ENCODE measurements around the gene CCR7. TPM values are rescaled to one million over a fixed set of nuclear protein-coding genes. Genes with fewer than 3 reads are reported as not detected.

Gene CCR7
- polyA plus RNA-seq, 1 of the 3 experiments (the other 2 are of a cell fraction): not detected

- H3K36me3 ChIP-seq (replicated peaks in 1 of 2; ENCODE audit: control insufficient read depth in 1 of 2, insufficient read depth in 2 of 2, low read length in 1 of 2): no peaks in the 10 kb centered on the region
- H3K9me3 ChIP-seq: no peaks in the 10 kb centered on the region
- H3K27me3 ChIP-seq (ENCODE audit: insufficient read depth): no peaks in the 10 kb centered on the region
- H4K20me1 ChIP-seq (ENCODE audit: insufficient read depth): no peaks in the 10 kb centered on the region
- WGBS (ENCODE audit: low lambda C conversion rate): 53% methylated on average over 2 of the region's 2 CpGs
- H3K27ac ChIP-seq (ENCODE audit: low read depth in 2 of 2, low read length in 1 of 2): peak overlapping the region in 1 of 2 experiments; percentile 96; a peak in 1 of 4 replicates
- peaks cover 17% of the 10 kb centered on the region for H3F3A ChIP-seq (replicated peaks; ENCODE audit: insufficient read depth)
- H3K9ac ChIP-seq: no peak overlapping the region
- no peaks in the 10 kb centered on the region for H3K79me2 ChIP-seq (ENCODE audit: insufficient read depth)
- no peaks in the 10 kb centered on the region for H3K9me2 ChIP-seq
- H2AFZ ChIP-seq (ENCODE audit: low read depth): no peak overlapping the region
- no peak overlapping the region for H3K4me2 ChIP-seq
- H3K4me1 ChIP-seq (ENCODE audit: control insufficient read depth in 1 of 2, insufficient read depth in 2 of 2, low read depth in 1 of 2, low read length in 1 of 2): peaks cover 17 to 71% of the 10 kb centered on the region in 2 experiments
- no peak overlapping the region for H3K4me3 ChIP-seq (ENCODE audit: low read depth in 2 of 2, low read length in 1 of 2)
- ChIA-PET POLR2A (interaction anchor here (0.8 kb wide), 1 partner anchor 9 kb away, joined by 5 read pairs; no protein-coding TSS in a partner anchor), CTCF (interaction anchor here (1.0 to 16.9 kb wide), 10 partner anchors 11 to 189 kb away, joined by 3 to 202 read pairs (median 4); partner anchors contain the start of gene IGFBP4)
- no peak for TF ChIP-seq USF2 (IDR thresholded peaks at IDR 0.05; ENCODE audit: borderline replicate concordance, low read depth, low read length)
- no peak for TF ChIP-seq ELF1 (IDR thresholded peaks at IDR 0.05)
- no peak for TF ChIP-seq CTCF (IDR thresholded peaks at IDR 0.05)
- TF ChIP-seq JUND (IDR thresholded peaks at IDR 0.05): no peak
- TF ChIP-seq RCOR1 (IDR thresholded peaks at IDR 0.05; ENCODE audit: low read length): no peak
- no peak for TF ChIP-seq ZBTB33 (IDR thresholded peaks at IDR 0.05; ENCODE audit: borderline replicate concordance, low read depth)
- no peak for TF ChIP-seq YY1 (IDR thresholded peaks at IDR 0.05; ENCODE audit: low read depth)
- TF ChIP-seq TAF1 (IDR thresholded peaks at IDR 0.05; ENCODE audit: borderline replicate concordance, low read depth, low read length): no peak
- TF ChIP-seq TEAD4 (IDR thresholded peaks at IDR 0.05; ENCODE audit: borderline replicate concordance, insufficient read depth): no peak
- no peak for TF ChIP-seq FOXJ3 (CRISPR knock-in tag; IDR thresholded peaks at IDR 0.05)
- DNase-seq: no peak
Observed at GRCh38 chr17:40547785-40548478, 17.3 kb downstream of the CCR7 start.

All from SK-N-SH (cell line).